ENCODE data around the gene PIK3R2. TPM values are rescaled to one million over a fixed set of nuclear protein-coding genes. Genes with fewer than 3 reads are reported as not detected.

The PIK3R2 gene
- total and polyA plus RNA-seq, 2 of the 8 experiments (the other 6 are each of a cell fraction or from before 2014, with no cell fraction given): 21.7 to 57.1 TPM

GRCh38 chr19:18126097-18126496 is 26.9 kb upstream of the PIK3R2 start:
- Histone ChIP-seq H3K4ac (replicated peaks; ENCODE audit: insufficient read length, low read depth, low read length) (no peak overlapping the region), H3K27ac (ENCODE audit: low read depth, low read length) (no peak overlapping the region), H3K36me3 (ENCODE audit: control insufficient read depth in 2 of 4, insufficient read depth in 4 of 4, low read length in 3 of 4) (peaks cover 2 to 13% (median 8%) of the 10 kb centered on the region in 4 experiments; a peak in 6 of 8 replicates), H3K56ac (replicated peaks; ENCODE audit: insufficient read length, low read depth, low read length) (no peak overlapping the region), H3K18ac (ENCODE audit: extremely low read depth, low read length) (no peak overlapping the region), H2BK15ac (ENCODE audit: low read length) (no peak overlapping the region), H3K4me2 (ENCODE audit: insufficient read depth in 1 of 2, low read depth in 2 of 2, low read length in 2 of 2) (no peak overlapping the region), H4K5ac (ENCODE audit: insufficient read length, low read depth, low read length) (no peak overlapping the region), H3K9ac (replicated peaks in 1 of 4; ENCODE audit: extremely low read depth in 1 of 4, low read depth in 3 of 4, low read length in 3 of 4) (no peak overlapping the region), H2BK20ac (ENCODE audit: low read length) (no peak overlapping the region), H2AK5ac (ENCODE audit: low read depth, low read length) (no peak overlapping the region), H3K14ac (ENCODE audit: insufficient read length) (no peak overlapping the region), H3K23me2 (ENCODE audit: low read depth, low read length) (no peaks in the 10 kb centered on the region), H2AFZ (ENCODE audit: low read length) (no peak overlapping the region), H3K79me2 (ENCODE audit: control insufficient read depth in 1 of 2, insufficient read depth in 2 of 2, low read length in 2 of 2) (no peaks in the 10 kb centered on the region), H3K23ac (ENCODE audit: insufficient read length) (no peak overlapping the region), H3K4me1 (replicated peaks in 1 of 4; ENCODE audit: control insufficient read depth in 3 of 4, insufficient read depth in 4 of 4, low read length in 3 of 4) (no peaks in the 10 kb centered on the region), H3K4me3 (ENCODE audit: extremely low read depth in 1 of 4, insufficient read depth in 2 of 4, low read depth in 3 of 4, low read length in 4 of 4) (no peak overlapping the region), H3K79me1 (ENCODE audit: low read depth, low read length) (peaks cover 2% of the 10 kb centered on the region; the same call in 1 of the 2 replicates), H3K27me3 (replicated peaks in 1 of 4; ENCODE audit: control insufficient read depth in 3 of 4, extremely low read depth in 1 of 4, insufficient read depth in 3 of 4, low read length in 3 of 4) (no peaks in the 10 kb centered on the region), H4K8ac (ENCODE audit: extremely low read depth, insufficient read depth, low read length) (no peak overlapping the region), H3K9me3 (ENCODE audit: insufficient read depth in 2 of 2, low read depth in 1 of 2, low read length in 1 of 2) (no peaks in the 10 kb centered on the region), H2BK120ac (replicated peaks; ENCODE audit: low read depth, low read length) (no peak overlapping the region), H2BK5ac (ENCODE audit: low read depth, low read length) (no peak overlapping the region), H2BK12ac (ENCODE audit: low read depth, low read length) (no peak overlapping the region), H4K91ac (replicated peaks; ENCODE audit: insufficient read length, low read length) (no peak overlapping the region), H4K20me1 (replicated peaks in 1 of 2; ENCODE audit: control insufficient read depth in 1 of 2, insufficient read depth in 2 of 2, low read length in 2 of 2) (peaks cover 0 to 7% of the 10 kb centered on the region in 2 experiments)
- POLR2A ChIA-PET (ENCODE audit: partially characterized antibody): interaction anchor here (0.6 to 1.0 kb wide), 3 partner anchors 87 to 804 kb away, joined by 3 read pairs; no protein-coding TSS in a partner anchor
- FAIRE-seq (no peak), DNase-seq (ENCODE audit: low read depth in 1 of 2, low spot score in 2 of 2) (no peak)
- no peak for TF ChIP-seq SIN3A (conservative IDR thresholded peaks at IDR 0.05 in 1 of 2, IDR thresholded peaks at IDR 0.05 in 1 of 2; ENCODE audit: low read depth in 1 of 2, low read length in 2 of 2)
- TF ChIP-seq JUN (IDR thresholded peaks at IDR 0.05; ENCODE audit: low read depth, low read length): no peak
- no peak for TF ChIP-seq TBP (IDR thresholded peaks at IDR 0.05; ENCODE audit: low read depth, low read length)
- TF ChIP-seq MAX (IDR thresholded peaks at IDR 0.05): no peak
- CTCF ChIA-PET (ENCODE audit: partially characterized antibody): interaction anchor here (0.5 to 1.5 kb wide), 8 partner anchors 13 to 1338 kb away, joined by 3 to 4 read pairs (median 3); no protein-coding TSS in a partner anchor
- WGBS, 2 experiments (ENCODE audit: extremely low coverage in 1 of 2, insufficient coverage in 1 of 2, insufficient read length in 1 of 2, insufficient replicate concordance in 2 of 2, low coverage in 1 of 2, low lambda C conversion rate in 2 of 2, missing lambda C conversion rate in 1 of 2): 66% methylated on average over 2 of the region's 2 CpGs; no CpG with 5 or more reads in 1 of the 2 experiments
